Activated CD8-positive, alpha-beta T cell treated with anti-CD3 and anti-CD28 coated beads for 36 hours (primary cell): ENCODE measurements around the gene C4BPA. TPM values are rescaled to one million over a fixed set of nuclear protein-coding genes. Genes with fewer than 3 reads are reported as not detected.

Source experiments
- ATAC-seq: fragments of 200-7000 bp; cut with Tn5 transposase; one replicate; pipeline ENCODE4 v1.10.0; 2021; ENCODE audit warnings: mild to moderate bottlenecking, moderate library complexity
- CTCF ChIA-PET: fragments of 350-600 bp; sonication (Branson Sonifier 250); formaldehyde crosslinking; loops from one replicate; lab custom pipeline; 2021; ENCODE audit warnings: antibody characterized with exemption; lab: Charles Lee
- POLR2A ChIA-PET: fragments of 350-600 bp; sonication (Branson Sonifier 250); formaldehyde crosslinking; loops from one replicate; lab custom pipeline; 2021; ENCODE audit warnings: antibody characterized with exemption; lab: Charles Lee
- DNase-seq: peaks from one replicate; pipeline ENCODE4 v3.0.0-alpha.2; 2020
- H3K27ac Mint-ChIP-seq: one replicate; pipeline ENCODE4 v1.8.0; 2021; ENCODE audit warnings: mild to moderate bottlenecking, mixed read lengths
- H3K27me3 Mint-ChIP-seq: one replicate; pipeline ENCODE4 v1.8.0; 2021; ENCODE audit warnings: mixed read lengths
- H3K36me3 Mint-ChIP-seq: one replicate; pipeline ENCODE4 v1.8.0; 2021; ENCODE audit warnings: low read depth, mixed read lengths
- H3K4me1 Mint-ChIP-seq: one replicate; pipeline ENCODE4 v1.8.0; 2021; ENCODE audit warnings: low read depth, mixed read lengths
- H3K4me3 Mint-ChIP-seq: one replicate; pipeline ENCODE4 v1.8.0; 2021; ENCODE audit warnings: mild to moderate bottlenecking, moderate library complexity, mixed read lengths
- H3K9me3 Mint-ChIP-seq: one replicate; pipeline ENCODE4 v1.8.0; 2021; ENCODE audit warnings: mixed read lengths
- intact Hi-C: fragments of 100-400 bp; cut with micrococcal nuclease; formaldehyde crosslinking; loops from one replicate; pipeline ENCODE4 v1.10.0; 2022
- total RNA-seq, 2 experiments: library from RNA; stranded (reverse); gene quantifications; one replicate each; pipeline ENCODE4 v1.2.3, GENCODE V29; 2021
- TF ChIP-seq, protein P1 (sequence below): fragments of 200-600 bp; IDR thresholded peaks from one replicate; pipeline ENCODE4 v1.8.0; 2022; ENCODE audit warnings: antibody characterized with exemption, mild to moderate bottlenecking

C4BPA gene
- total RNA-seq, 2 experiments from 2014 or later = not detected

DNA sequence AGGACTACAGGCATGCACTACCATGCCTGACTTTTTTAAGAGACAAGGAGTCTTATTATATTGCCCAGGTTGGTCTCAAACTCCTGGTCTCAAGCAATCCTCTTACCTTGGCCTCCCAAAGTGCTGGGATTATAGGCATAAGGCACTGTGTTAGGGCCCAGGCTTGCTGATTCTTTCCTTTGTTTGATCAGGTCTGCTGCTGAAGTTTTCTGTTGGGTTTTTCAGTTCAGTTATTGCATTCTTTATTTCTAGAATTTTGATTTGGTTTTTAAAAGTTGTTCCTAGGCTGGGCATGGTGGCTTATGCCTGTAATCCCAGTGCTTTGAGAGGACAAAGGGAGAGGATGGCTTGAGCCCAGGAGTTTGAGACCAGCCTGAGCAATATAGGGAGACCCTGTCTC lies 47.9 kb downstream of the C4BPA start:
- Mint-ChIP-seq H3K27ac (no peak overlapping the region), H3K4me1 (no peaks in the 10 kb centered on the region), H3K4me3 (no peak overlapping the region), H3K27me3 (no peaks in the 10 kb centered on the region), H3K9me3 (peaks cover 8% of the 10 kb centered on the region), H3K36me3 (no peaks in the 10 kb centered on the region)
- no peak for DNase-seq
- intact Hi-C loops = no loop called here
- POLR2A ChIA-PET = no interaction called here
- no peak for ATAC-seq
- TF ChIP-seq, protein P1, sequence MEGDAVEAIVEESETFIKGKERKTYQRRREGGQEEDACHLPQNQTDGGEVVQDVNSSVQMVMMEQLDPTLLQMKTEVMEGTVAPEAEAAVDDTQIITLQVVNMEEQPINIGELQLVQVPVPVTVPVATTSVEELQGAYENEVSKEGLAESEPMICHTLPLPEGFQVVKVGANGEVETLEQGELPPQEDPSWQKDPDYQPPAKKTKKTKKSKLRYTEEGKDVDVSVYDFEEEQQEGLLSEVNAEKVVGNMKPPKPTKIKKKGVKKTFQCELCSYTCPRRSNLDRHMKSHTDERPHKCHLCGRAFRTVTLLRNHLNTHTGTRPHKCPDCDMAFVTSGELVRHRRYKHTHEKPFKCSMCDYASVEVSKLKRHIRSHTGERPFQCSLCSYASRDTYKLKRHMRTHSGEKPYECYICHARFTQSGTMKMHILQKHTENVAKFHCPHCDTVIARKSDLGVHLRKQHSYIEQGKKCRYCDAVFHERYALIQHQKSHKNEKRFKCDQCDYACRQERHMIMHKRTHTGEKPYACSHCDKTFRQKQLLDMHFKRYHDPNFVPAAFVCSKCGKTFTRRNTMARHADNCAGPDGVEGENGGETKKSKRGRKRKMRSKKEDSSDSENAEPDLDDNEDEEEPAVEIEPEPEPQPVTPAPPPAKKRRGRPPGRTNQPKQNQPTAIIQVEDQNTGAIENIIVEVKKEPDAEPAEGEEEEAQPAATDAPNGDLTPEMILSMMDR = no peak
- CTCF ChIA-PET = interaction anchor here (0.6 kb wide), 1 partner anchor 45 kb away, joined by 3 read pairs; no protein-coding TSS in a partner anchor

DNA sequence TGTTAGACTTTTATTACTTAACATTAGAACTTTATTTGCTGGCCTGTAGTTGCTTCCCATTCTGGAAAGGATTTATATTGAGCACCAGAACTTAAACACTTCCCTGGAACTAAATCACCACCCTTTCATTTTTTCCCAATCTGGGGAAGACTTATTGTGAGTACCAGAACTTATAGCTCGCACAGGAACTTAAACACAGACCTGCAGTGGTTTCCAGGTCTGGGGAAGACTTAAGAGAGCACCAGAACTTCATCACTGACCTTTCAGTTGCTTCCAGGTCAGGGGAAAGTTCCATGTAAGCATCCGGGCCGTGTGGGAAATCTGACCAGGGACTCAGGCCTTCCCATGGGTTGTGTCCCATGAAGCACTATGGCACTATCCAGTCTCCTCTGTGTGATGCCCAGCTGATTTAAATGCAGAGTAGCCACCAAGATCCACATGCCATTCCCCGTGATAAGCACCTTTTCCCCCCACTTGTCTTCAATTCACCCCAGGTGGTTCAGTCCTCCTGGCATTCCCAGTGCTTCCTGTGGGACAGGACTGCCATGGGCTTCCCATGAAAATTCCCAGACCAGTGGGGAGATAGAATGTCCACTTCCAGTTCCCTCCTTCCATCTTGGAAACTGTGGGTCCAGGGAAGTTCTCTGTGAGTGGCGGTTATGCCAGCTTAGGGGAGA lies 48.9 kb downstream of the C4BPA start:
- ATAC-seq (no peak), DNase-seq (no peak)
- ChIA-PET POLR2A (no interaction called here), CTCF (no interaction called here)
- TF ChIP-seq, protein P1 = no peak
- Mint-ChIP-seq H3K36me3 (no peaks in the 10 kb centered on the region), H3K27ac (no peak overlapping the region), H3K9me3 (peaks cover 9% of the 10 kb centered on the region), H3K27me3 (no peaks in the 10 kb centered on the region), H3K4me3 (no peak overlapping the region), H3K4me1 (no peaks in the 10 kb centered on the region)
- intact Hi-C loops = no loop called here

DNA sequence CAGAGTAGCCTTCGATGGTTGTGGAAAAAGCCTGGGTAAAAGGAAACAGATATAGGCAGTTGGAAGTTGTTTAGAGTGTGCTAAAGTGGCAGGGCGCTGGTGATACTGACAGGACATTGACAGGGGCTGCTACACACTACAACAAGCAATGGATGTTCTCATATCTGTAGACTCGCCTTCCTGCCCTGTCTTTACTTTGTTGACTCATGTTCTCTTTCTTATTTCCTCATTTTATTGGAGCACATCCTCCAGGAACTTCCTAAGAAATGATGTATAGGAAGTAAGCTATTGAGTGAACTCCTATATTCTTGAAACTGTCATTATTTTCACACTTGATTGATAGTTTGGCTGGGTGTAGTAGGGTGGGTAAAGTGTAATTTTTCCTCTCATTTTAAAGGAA lies 51.0 kb downstream of the C4BPA start:
- ChIA-PET POLR2A (no interaction called here), CTCF (no interaction called here)
- H3K27ac Mint-ChIP-seq = no peak overlapping the region
- no peaks in the 10 kb centered on the region for H3K36me3 Mint-ChIP-seq
- TF ChIP-seq, protein P1 = no peak
- intact Hi-C loops = no loop called here
- peaks cover 10% of the 10 kb centered on the region for H3K9me3 Mint-ChIP-seq
- no peak for DNase-seq
- H3K4me3 Mint-ChIP-seq = no peak overlapping the region
- no peaks in the 10 kb centered on the region for H3K4me1 Mint-ChIP-seq
- ATAC-seq = no peak
- peaks cover 2% of the 10 kb centered on the region for H3K27me3 Mint-ChIP-seq

DNA sequence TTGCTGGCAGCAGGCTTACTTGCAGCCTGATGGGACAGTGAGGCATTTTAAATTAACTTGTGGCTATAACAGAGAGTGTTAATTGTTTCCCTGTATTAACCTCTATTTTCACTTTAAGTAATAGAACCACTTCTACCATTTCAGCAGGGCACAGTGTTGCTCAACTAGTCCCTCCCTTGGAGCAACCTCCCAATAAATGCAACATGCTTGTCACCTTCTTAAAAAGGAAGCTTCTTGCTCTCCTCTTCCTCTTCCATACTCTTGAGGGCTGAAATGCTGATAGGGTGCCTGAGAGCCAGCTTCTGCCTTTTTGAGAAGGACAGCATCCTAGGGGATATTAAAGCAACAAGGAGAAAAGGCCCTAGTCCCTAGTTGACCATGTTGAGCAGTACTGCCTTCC lies 52.1 kb downstream of the C4BPA start:
- no peak overlapping the region for H3K4me3 Mint-ChIP-seq
- no peak for DNase-seq
- peaks cover 2% of the 10 kb centered on the region for H3K27me3 Mint-ChIP-seq
- ChIA-PET POLR2A (no interaction called here), CTCF (no interaction called here)
- H3K27ac Mint-ChIP-seq = no peak overlapping the region
- no peaks in the 10 kb centered on the region for H3K4me1 Mint-ChIP-seq
- TF ChIP-seq, protein P1 = no peak
- intact Hi-C loops = no loop called here
- no peaks in the 10 kb centered on the region for H3K36me3 Mint-ChIP-seq
- no peak for ATAC-seq
- peaks cover 7% of the 10 kb centered on the region for H3K9me3 Mint-ChIP-seq

DNA sequence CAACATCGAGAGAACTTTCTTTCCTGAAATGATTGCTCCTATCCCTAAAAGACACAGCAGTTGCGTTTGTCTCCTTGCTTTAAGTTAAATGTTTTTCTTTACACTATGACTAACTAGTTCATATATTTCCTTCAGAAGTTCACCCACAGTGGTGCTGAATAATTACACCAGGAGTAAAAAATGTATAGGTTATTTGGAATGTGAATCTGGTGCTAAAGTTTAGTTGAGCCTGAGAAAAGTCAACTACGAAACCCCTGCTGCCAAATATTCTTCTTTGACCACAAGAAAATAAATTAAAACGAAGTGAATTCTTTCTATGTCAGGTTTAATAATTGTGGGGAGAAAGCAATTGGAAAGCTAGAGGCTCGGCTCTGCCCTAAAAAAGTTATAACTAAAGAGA lies 52.8 kb downstream of the C4BPA start:
- H3K27ac Mint-ChIP-seq = no peak overlapping the region
- ChIA-PET POLR2A (no interaction called here), CTCF (interaction anchor here (0.8 kb wide), 1 partner anchor 220 kb away, joined by 3 read pairs; no protein-coding TSS in a partner anchor)
- TF ChIP-seq, protein P1 = no peak
- H3K9me3 Mint-ChIP-seq = peaks cover 1% of the 10 kb centered on the region
- no peak for ATAC-seq
- intact Hi-C loops = no loop called here
- no peak overlapping the region for H3K4me3 Mint-ChIP-seq
- peaks cover 2% of the 10 kb centered on the region for H3K27me3 Mint-ChIP-seq
- no peaks in the 10 kb centered on the region for H3K4me1 Mint-ChIP-seq
- no peaks in the 10 kb centered on the region for H3K36me3 Mint-ChIP-seq
- no peak for DNase-seq
